ENCODE measurements around the gene SRGAP3. TPM values are rescaled to one million over a fixed set of nuclear protein-coding genes. Genes with fewer than 3 reads are reported as not detected.

The SRGAP3 gene
- total and polyA plus RNA-seq, 2 donors (not counting 1 experiment from before 2014, with no cell fraction given), result 1.4 to 1.5 TPM

DNA sequence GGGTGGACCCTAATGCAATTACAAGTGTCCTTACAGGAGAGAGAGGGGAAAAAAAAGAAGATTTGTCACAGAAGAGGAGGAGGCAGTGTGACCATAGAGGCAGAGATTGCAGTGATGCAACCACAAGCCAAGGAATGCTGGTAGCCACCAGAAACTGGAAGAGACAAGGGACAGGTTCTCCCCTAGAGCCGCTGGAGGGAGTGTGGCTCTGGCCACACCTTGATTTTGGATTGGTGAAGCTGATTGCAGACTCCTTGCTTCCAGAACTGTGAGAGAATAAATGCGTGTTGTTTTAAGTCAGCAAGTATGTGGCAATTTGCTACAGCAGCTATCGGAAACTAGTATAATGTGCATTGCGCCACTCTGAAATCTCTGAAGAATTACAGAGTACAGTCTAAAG is 110.1 kb downstream of the SRGAP3 start:
- no peaks in the 10 kb centered on the region for H4K20me1 ChIP-seq (ENCODE audit: control insufficient read depth, insufficient read depth, low read length, poor library complexity, severe bottlenecking)
- no peak overlapping the region for H3K9ac ChIP-seq (ENCODE audit: low read length)
- H3K4me3 Mint-ChIP-seq, result no peak overlapping the region
- peaks cover 2% of the 10 kb centered on the region for H3K4me1 Mint-ChIP-seq
- no peaks in the 10 kb centered on the region for H3K9me3 ChIP-seq (ENCODE audit: control extremely low read depth in 1 of 3, control insufficient read depth in 2 of 3, insufficient read depth in 1 of 3, low read length in 2 of 3)
- POLR2A ChIA-PET, result no interaction called here
- no peak overlapping the region for H2AFZ ChIP-seq (ENCODE audit: insufficient read depth, low read depth, low read length, poor library complexity, severe bottlenecking)
- no peak overlapping the region for H3K27ac Mint-ChIP-seq
- CTCF ChIA-PET, result no interaction called here
- 98% methylated on average over 4 of the region's 4 CpGs for WGBS (ENCODE audit: insufficient coverage)
- H3K36me3 ChIP-seq (replicated peaks in 1 of 2; ENCODE audit: control extremely low read depth in 1 of 2, control insufficient read depth in 1 of 2, extremely low read depth in 1 of 2, insufficient read depth in 2 of 2, low read length in 1 of 2), result no peaks in the 10 kb centered on the region
- H3K27me3 Mint-ChIP-seq, result peaks cover 35% of the 10 kb centered on the region
- H3K27ac ChIP-seq (ENCODE audit: low read length in 2 of 2), result no peak overlapping the region
- H3K4me2 ChIP-seq (replicated peaks; ENCODE audit: low read depth, low read length, poor library complexity, severe bottlenecking), result no peak overlapping the region
- ATAC-seq (ENCODE audit: low read depth) (no peak), DNase-seq (no peak)
- intact Hi-C loops (cut with micrococcal nuclease), result no loop called here
- peaks cover 0 to 25% (median 5%) of the 10 kb centered on the region in 4 experiments for H3K27me3 ChIP-seq (replicated peaks in 1 of 4; ENCODE audit: control extremely low read depth in 1 of 4, control insufficient read depth in 3 of 4, insufficient read depth in 4 of 4, low read length in 3 of 4)
- H3K9me3 Mint-ChIP-seq (ENCODE audit: insufficient read depth), result no peaks in the 10 kb centered on the region
- no peak for TF ChIP-seq EZH2 (IDR thresholded peaks at IDR 0.05; ENCODE audit: borderline replicate concordance, insufficient read depth, low read depth, low read length, poor library complexity, severe bottlenecking)
- TF ChIP-seq, protein P1, sequence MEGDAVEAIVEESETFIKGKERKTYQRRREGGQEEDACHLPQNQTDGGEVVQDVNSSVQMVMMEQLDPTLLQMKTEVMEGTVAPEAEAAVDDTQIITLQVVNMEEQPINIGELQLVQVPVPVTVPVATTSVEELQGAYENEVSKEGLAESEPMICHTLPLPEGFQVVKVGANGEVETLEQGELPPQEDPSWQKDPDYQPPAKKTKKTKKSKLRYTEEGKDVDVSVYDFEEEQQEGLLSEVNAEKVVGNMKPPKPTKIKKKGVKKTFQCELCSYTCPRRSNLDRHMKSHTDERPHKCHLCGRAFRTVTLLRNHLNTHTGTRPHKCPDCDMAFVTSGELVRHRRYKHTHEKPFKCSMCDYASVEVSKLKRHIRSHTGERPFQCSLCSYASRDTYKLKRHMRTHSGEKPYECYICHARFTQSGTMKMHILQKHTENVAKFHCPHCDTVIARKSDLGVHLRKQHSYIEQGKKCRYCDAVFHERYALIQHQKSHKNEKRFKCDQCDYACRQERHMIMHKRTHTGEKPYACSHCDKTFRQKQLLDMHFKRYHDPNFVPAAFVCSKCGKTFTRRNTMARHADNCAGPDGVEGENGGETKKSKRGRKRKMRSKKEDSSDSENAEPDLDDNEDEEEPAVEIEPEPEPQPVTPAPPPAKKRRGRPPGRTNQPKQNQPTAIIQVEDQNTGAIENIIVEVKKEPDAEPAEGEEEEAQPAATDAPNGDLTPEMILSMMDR (IDR thresholded peaks at IDR 0.05), result no peak
- H3K79me2 ChIP-seq (ENCODE audit: control insufficient read depth, insufficient read depth, low read length), result no peaks in the 10 kb centered on the region
- peaks cover 0 to 3% of the 10 kb centered on the region in 2 donors for H3K4me1 ChIP-seq (ENCODE audit: control insufficient read depth in 2 of 2, insufficient read depth in 2 of 2, low read length in 2 of 2)
- no peak overlapping the region for H3K4me3 ChIP-seq (ENCODE audit: control extremely low read depth in 1 of 5, extremely low read depth in 1 of 5, insufficient read depth in 1 of 5, low read depth in 2 of 5, low read length in 4 of 5)

DNA sequence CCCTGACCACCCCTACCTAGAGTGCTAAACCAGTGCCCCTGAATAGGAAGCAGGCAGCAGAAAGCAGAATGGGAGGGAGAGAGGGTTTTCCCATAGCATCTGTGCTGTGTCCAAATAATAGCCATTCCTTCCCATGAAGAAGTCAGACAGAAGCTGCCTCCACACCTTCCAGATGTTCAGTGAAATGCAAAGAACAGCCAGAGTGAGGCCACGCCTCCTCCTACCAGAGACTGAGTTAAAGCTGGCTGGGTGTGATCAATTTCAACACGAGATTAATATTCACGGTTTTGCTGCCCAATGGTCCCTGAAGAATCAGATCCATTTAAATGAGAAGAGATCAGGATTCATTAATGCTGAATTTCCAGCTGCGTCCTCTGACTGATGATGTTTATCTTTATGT is 111.8 kb downstream of the SRGAP3 start:
- no peak overlapping the region for H3K27ac Mint-ChIP-seq
- DNase-seq, result no peak
- H3K27me3 Mint-ChIP-seq, result peaks cover 33% of the 10 kb centered on the region

More for the DNA sequence above, 111.8 kb downstream of the SRGAP3 start:
- ATAC-seq (ENCODE audit: low read depth), result no peak
- H2AFZ ChIP-seq (ENCODE audit: insufficient read depth, low read depth, low read length, poor library complexity, severe bottlenecking), result no peak overlapping the region
- no peak overlapping the region for H3K4me2 ChIP-seq (replicated peaks; ENCODE audit: low read depth, low read length, poor library complexity, severe bottlenecking)
- H3K27ac ChIP-seq (ENCODE audit: low read length in 2 of 2), result no peak overlapping the region
- H3K9me3 ChIP-seq (ENCODE audit: control extremely low read depth in 1 of 3, control insufficient read depth in 2 of 3, insufficient read depth in 1 of 3, low read length in 2 of 3), result no peaks in the 10 kb centered on the region
- POLR2A ChIA-PET, result no interaction called here
- CTCF ChIA-PET, result no interaction called here
- H3K4me3 ChIP-seq (ENCODE audit: control extremely low read depth in 1 of 5, extremely low read depth in 1 of 5, insufficient read depth in 1 of 5, low read depth in 2 of 5, low read length in 4 of 5), result no peak overlapping the region
- H3K4me3 Mint-ChIP-seq, result no peak overlapping the region
- no peak overlapping the region for H3K9ac ChIP-seq (ENCODE audit: low read length)
- no peaks in the 10 kb centered on the region for H3K79me2 ChIP-seq (ENCODE audit: control insufficient read depth, insufficient read depth, low read length)
- H3K4me1 Mint-ChIP-seq, result peaks cover 2% of the 10 kb centered on the region
- 86% methylated on average over 3 of the region's 4 CpGs for WGBS (ENCODE audit: insufficient coverage)
- TF ChIP-seq, protein P1 (IDR thresholded peaks at IDR 0.05), result no peak
- no peak for TF ChIP-seq EZH2 (IDR thresholded peaks at IDR 0.05; ENCODE audit: borderline replicate concordance, insufficient read depth, low read depth, low read length, poor library complexity, severe bottlenecking)
- no peaks in the 10 kb centered on the region for H4K20me1 ChIP-seq (ENCODE audit: control insufficient read depth, insufficient read depth, low read length, poor library complexity, severe bottlenecking)
- H3K4me1 ChIP-seq (ENCODE audit: control insufficient read depth in 2 of 2, insufficient read depth in 2 of 2, low read length in 2 of 2), result peaks cover 0 to 3% of the 10 kb centered on the region in 2 donors
- peaks cover 0 to 25% (median 5%) of the 10 kb centered on the region in 4 experiments for H3K27me3 ChIP-seq (replicated peaks in 1 of 4; ENCODE audit: control extremely low read depth in 1 of 4, control insufficient read depth in 3 of 4, insufficient read depth in 4 of 4, low read length in 3 of 4)
- no peaks in the 10 kb centered on the region for H3K36me3 ChIP-seq (replicated peaks in 1 of 2; ENCODE audit: control extremely low read depth in 1 of 2, control insufficient read depth in 1 of 2, extremely low read depth in 1 of 2, insufficient read depth in 2 of 2, low read length in 1 of 2)
- intact Hi-C loops (cut with micrococcal nuclease), result no loop called here
- no peaks in the 10 kb centered on the region for H3K9me3 Mint-ChIP-seq (ENCODE audit: insufficient read depth)

Measured in B cell (primary cell).